GM19397 (cell line): Measurements from ENCODE around the gene RETREG3.
"Not testable (repeated sequence)": the region's sequence is repeated elsewhere in the genome, so short reads cannot be mapped to it uniquely, and the experiment has no call there.

Source experiments
- ATAC-seq: cut with Tn5 transposase; IDR thresholded peaks from one replicate; pipeline ENCODE4 v1.9.1; 2021; ENCODE audit warnings: mild to moderate bottlenecking, moderate library complexity; ENCODE audit not compliant: unreplicated experiment

Gene RETREG3

DNA sequence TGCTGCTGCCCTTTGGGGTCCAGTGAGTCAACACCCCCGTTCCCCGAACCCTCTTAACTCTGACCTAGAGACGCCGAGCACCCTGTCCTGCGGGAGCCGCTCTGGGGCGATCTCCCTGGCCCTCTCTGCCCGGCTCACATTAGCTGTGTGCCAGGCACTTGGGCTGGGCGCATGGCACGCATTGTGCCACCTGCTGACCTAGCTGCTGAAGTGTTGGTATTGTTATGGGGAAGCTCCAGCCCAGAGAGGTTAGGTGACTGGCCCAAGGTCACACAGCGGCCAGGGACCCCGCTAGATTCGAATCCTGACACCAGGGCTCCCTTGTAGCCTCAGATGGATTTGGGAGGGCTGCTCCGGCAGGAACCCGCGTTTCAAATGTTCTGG, 55.3 kb downstream of the RETREG3 start:
- ATAC-seq, result no peak

DNA sequence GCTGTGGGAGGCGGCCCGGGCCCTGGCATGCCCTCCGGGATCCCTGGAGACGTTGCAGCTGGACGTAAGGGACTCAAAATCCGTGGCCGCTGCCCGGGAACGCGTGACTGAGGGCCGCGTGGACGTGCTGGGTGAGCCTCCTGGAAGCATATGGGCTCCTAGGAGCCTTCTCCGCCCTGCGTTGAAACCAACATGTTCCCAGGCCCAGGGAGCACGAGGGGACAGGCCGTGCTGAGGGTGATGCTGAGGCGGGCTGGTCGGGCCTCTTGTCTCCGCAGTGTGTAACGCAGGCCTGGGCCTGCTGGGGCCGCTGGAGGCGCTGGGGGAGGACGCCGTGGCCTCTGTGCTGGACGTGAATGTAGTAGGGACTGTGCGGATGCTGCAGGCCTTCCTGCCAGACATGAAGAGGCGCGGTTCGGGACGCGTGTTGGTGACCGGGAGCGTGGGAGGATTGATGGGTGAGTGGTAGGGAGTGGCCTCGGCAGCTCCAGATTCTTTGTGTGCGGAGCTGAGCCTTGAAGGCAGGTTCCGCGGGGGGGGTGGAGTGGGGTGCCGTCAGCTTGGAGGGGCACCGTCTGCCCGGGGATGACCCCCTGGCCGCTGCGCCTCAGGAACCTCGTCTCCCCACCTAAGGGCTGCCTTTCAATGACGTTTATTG, 55.9 kb downstream of the RETREG3 start:
- no peak for ATAC-seq

GRCh38 chr17:42552736-42553135, 56.4 kb downstream of the RETREG3 start, which contains the start of gene HSD17B1:
TSS of gene HSD17B1 (plus strand) at chr17:42552923. CDS start at chr17:42552934, 11 bp downstream.
- not testable (repeated sequence) for ATAC-seq

DNA sequence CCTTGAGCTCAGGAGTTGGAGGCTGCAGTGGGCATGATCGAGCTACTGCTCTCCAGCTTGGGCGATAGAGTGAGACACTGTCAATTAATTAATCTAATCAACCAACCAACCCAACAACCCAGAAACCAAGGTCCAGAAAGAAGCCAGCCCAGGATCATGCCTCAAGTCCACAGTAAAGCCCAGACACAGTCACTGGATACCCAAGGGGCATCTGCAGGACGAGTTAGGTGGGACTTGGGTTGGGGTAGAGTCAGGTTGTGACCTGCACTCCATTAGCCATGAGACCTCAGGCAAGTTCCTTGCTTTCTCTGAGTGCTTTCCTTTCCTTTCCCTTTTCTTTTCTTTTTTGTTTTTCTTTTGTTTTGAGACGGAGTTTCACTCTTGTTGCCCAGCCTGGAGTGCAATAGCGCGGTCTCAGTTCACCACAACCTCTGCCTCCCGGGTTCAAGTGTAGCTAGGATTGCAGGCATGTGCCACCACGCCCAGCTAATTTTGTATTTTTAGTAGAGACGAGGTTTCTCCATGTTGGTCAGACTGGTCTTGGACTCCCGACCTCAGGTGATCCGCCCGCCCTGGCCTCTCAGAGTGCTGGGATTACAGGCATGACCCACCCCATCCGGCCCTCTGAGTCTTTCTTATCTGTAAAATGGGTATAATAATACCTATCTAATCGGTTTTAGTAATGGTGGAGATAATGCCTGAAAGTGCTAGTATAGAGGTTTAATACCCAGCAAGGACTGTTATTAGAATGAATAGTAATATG, 60.0 kb downstream of the RETREG3 start:
- ATAC-seq, result no peak

DNA sequence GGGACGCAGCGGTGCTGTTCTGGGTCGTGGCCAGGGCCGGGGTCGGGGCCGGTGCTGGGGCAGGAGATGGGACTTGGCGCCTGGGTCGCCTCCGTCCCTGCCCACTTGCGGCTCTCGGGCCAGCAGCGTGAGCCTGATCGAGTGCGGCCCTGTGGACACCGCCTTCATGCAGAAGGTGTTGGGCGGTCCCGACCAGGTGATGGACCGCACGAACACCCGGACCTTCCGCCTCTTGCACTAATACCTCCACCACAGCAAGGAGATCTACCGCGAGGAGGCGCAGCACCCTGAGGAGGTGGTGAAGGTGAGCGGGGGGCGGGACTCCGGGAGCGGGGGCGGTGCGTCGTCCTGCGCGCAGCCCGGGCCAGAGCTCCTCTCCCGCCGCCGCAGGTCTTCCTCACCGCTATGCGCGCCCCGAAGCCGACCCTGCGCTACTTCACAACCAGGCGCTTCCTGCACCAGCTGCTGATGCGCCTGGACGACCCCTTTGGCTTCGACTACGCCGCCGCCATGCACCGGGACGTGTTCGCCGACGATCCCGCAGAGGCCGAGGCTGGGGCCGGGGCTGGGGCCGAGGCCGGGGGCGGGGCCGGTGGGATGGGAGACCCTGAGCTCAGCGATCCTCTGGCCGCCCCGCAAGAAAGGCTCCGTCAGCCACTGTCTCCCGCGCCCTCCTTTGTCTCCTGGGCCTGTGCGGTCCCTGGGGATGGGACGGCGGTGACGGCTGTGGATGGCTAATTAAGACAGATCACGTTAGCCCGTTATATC, 60.9 kb downstream of the RETREG3 start:
- no peak for ATAC-seq

GRCh38 chr17:42547698-42548069, 61.5 kb downstream of the RETREG3 start:
- no peak for ATAC-seq

DNA sequence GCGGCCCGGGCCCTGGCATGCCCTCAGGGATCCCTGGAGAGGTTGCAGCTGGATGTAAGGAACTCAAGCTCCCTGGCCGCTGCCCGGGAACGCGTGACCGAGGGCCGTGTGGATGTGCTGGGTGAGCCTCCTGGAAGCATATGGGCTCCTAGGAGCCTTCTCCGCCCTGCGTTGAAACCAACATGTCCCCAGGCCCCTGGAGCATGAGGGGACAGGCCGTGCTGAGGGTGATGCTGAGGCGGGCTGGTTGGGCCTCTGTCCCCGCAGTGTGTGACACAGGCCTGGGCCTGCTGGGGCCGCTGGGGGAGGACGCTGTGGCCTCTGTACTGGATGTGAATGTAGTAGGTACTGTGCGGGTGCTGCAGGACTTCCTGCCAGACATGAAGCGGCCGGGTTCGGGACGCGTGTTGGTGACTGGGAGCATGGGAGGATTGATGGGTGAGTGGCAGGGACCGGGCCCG, 62.1 kb downstream of the RETREG3 start:
- no peak for ATAC-seq

DNA sequence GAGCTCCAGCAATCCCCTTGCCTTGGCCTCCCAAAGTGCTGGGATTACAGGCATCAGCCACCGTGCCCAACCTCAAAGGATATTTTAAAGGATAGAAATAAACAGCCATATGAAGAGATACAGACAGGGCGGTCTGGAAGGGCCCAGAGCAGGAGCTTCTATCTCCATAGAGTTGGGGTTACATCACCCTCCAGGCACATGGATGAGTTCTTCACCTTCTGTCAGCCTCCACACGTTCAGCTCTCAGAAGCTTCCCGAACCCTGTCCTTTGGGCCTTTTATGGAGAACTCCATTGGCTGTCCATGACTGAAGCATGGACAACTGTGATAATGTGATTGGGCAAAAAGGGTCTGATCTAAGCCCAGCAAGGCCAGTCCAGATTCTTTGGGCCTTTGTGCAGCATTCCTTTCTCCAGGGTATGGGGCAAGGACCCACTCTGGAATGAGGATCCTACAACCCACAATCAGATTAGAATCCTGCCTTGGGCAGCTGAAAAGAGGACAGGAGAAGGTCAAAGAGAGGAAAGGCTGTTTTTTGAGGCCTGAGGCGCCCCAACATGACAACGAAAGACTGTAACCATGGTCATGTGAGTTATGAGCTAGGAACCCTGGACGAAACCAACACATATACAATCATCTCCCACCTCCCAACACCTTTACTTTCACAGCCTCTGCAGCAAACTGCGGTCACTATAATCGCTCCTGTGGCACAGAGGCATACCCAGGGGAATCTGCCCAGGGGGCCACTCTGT, 63.2 kb downstream of the RETREG3 start:
- not testable (repeated sequence) for ATAC-seq

GRCh38 chr17:42544874-42545283, 64.3 kb downstream of the RETREG3 start:
- ATAC-seq, result no peak

- ATAC-seq, result no peak
Measured at GRCh38 chr17:42543190-42544079, 65.7 kb downstream of the RETREG3 start.

DNA sequence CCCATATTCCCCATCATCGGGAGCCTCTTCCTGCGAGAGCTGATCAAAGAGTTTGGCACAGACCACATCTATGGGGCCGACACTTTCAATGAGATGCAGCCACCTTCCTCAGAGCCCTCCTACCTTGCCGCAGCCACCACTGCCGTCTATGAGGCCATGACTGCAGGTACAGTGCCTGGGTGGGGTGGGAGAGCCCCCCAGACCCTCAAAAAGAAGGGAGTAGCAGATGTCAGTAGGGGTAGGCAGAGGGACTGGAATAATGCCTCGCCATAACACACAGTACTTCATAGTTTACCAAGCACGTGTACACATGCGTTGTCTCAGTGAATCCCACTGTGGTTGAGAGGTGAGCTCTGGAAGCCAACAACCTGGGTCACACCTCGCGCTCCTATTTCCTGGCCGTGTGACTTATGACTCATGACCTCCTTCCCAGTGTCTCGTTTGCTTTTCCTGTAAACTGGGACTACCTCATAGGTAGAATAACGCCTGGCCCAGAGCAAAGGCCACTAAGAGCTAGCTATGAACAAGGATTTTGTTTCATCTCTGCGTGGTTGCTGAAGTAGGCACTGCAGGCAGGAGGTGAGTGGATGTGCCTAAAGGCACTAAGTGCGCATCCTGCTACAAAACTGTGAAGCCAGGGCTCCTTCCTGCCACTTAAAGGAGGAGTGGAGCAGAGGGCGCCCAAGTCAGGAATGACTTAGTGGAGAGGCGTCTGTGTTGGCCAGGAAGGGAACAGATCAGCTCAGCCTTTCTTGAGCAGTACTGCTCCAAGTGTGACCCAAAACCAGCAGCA, 67.9 kb downstream of the RETREG3 start:
- ATAC-seq, result no peak

DNA sequence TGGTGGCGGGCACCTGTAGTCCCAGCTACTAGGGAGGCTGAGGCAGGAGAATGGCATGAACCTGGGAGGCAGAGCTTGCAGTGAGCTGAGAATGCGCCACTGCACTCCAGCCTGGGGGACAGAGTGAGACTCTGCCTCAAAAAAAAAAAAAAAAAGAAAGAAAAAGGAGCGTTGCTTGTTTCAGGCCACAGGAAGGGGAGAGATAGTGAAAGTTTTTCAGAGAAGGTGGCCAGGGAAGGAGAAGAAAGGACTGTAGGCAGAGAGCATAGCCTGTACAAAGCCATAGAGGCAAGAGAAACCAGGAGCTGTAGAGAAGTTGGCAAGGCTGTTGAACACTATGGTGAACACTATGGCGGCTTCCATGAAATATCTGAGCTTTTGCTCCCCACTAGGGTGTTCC, 68.6 kb downstream of the RETREG3 start:
- ATAC-seq, result not testable (repeated sequence)

- ATAC-seq, result no peak
Measured at GRCh38 chr17:42538482-42538881, 70.7 kb downstream of the RETREG3 start.

- ATAC-seq, result no peak
Measured at GRCh38 chr17:42537826-42538451, 71.2 kb downstream of the RETREG3 start.

DNA sequence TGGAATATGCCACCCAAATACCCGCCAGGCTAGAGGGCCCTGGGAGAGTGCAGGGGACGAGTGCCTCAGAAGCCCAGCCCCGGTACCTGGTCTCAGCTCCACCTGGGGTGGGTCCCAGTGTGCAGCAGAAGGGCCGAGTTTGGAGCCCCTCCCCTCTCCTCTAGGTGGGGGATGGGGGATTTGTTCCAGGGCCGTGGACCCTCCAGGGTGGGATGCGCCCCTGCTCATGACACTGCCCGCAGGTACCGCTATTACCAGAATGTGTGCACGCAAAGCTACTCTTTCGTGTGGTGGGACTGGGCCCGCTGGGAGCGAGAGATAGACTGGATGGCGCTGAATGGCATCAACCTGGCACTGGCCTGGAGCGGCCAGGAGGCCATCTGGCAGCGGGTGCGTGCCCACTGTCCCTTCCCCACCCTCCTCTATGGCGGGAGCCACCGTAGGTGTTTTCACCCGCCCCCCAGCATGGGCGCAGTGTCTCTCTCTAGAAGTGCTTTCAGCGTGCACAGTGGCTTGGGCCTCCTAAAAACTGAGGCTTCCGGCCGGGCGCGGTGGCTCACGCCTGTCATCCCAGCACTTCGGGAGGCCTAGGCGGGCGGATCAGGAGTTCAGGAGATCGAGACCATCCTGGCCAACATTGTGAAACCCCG, 71.9 kb downstream of the RETREG3 start:
- no peak for ATAC-seq

- ATAC-seq, result peak; percentile 71
Measured at GRCh38 chr17:42536372-42537155, 72.6 kb downstream of the RETREG3 start.

DNA sequence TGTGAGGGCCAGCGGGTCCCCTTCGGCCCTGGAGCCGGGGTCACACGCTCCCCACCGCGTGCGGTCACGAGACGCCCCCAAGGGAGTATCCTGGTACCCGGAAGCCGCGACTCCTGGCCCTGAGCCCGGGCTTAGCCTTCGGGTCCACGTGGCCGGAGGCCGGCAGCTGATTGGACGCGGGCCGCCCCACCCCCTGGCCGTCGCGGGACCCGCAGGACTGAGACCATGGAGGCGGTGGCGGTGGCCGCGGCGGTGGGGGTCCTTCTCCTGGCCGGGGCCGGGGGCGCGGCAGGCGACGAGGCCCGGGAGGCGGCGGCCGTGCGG, 73.2 kb downstream of the RETREG3 start, which contains the start of gene NAGLU:
Gene NAGLU (plus strand): TSS at position 194 of the 324 bp plus-strand sequence. CDS start 32 bp downstream, at position 226.
- peak; percentile 82 for ATAC-seq
